Lower lobe of right lung (tissue), 2 donors: ENCODE results near the gene VRTN. TPM values are rescaled to one million over a fixed set of nuclear protein-coding genes. Genes with fewer than 3 reads are reported as not detected.

ENCODE experiments used
- ATAC-seq, 2 donors: fragments of 200-7000 bp; cut with Tn5 transposase; one replicate each; pipeline ENCODE4 v1.9.1; 2020 to 2022; ENCODE audit warnings: mild to moderate bottlenecking in 2 of 2, moderate library complexity in 2 of 2
- DNase-seq: peaks from one replicate; pipeline ENCODE4 v3.0.0-alpha.2; 2020
- H3K27ac ChIP-seq: fragments of 200-600 bp; one replicate; pipeline ENCODE4 v1.8.0; 2022
- H3K27me3 ChIP-seq: fragments of 200-600 bp; one replicate; pipeline ENCODE4 v1.8.0; 2022; ENCODE audit warnings: low read depth
- H3K36me3 ChIP-seq: fragments of 200-600 bp; one replicate; pipeline ENCODE4 v1.8.0; 2022; ENCODE audit warnings: mild to moderate bottlenecking
- H3K4me1 ChIP-seq: fragments of 200-600 bp; one replicate; pipeline ENCODE4 v1.8.0; 2022
- H3K4me3 ChIP-seq: fragments of 200-600 bp; one replicate; pipeline ENCODE4 v1.8.0; 2022; ENCODE audit warnings: mild to moderate bottlenecking
- H3K9me3 ChIP-seq: fragments of 200-600 bp; one replicate; pipeline ENCODE4 v1.8.0; 2022
- CTCF ChIP-seq: fragments of 200-600 bp; IDR thresholded peaks from one replicate; pipeline ENCODE4 v1.8.0; 2022; ENCODE audit warnings: antibody characterized with exemption, mild to moderate bottlenecking
- intact Hi-C: fragments of 100-400 bp; cut with DNase I; formaldehyde crosslinking; loops from one replicate; pipeline ENCODE4 v1.11.0; 2022
- total RNA-seq: library from RNA; stranded (reverse); fragmentation: NEBNext Ultra II Directional; extraction: Animal tissue kit (Norgen Biotek cat#: 25700); gene quantifications from one replicate; pipeline ENCODE4 v1.2.1, GENCODE V29; 2021
- donor health status: DM: no; HTN: yes; CAD: no; lungs with severe emphysema.

The VRTN gene
- total RNA-seq, 1 donor from 2014 or later = not detected

GRCh38 chr14:74360163-74360562, 11.9 kb downstream of the VRTN start:
- no peak for TF ChIP-seq CTCF
- Histone ChIP-seq H3K27ac (no peak overlapping the region), H3K4me3 (no peak overlapping the region), H3K27me3 (no peaks in the 10 kb centered on the region), H3K36me3 (no peaks in the 10 kb centered on the region), H3K9me3 (no peaks in the 10 kb centered on the region), H3K4me1 (no peaks in the 10 kb centered on the region)
- DNase-seq = no peak
- intact Hi-C loops = no loop called here
- no peak for ATAC-seq

DNA sequence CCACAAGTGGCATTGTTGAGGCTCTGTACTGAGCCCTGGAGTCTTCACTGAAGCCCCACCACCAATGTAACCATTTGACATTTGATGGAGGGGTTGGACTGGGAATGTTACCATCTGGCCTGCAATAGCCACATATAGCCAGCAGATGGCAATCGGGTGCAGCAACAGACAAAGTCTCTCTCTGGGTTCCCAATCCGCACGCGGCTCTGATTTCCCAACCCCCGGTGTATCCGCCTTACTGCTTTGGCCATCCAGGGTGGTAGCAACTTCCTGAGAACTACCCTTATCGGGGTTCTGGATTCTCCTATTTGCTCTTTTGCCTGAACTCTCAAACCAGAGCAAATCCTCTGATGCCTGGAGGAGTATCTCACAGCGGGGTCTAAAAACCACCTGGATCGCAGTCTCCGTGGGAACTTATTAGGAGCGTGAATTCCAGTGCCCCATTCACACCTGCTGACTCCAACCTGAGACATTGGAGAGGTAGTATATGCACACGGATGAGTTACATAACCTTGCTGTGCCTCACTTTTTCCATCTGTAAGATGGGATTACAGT, 14.2 kb downstream of the VRTN start:
- no peak overlapping the region for H3K27ac ChIP-seq
- DNase-seq (peak; percentile 87), ATAC-seq (peak; percentile 91 to 92)
- no peaks in the 10 kb centered on the region for H3K9me3 ChIP-seq
- peak; percentile 94 for TF ChIP-seq CTCF
- intact Hi-C loops = no loop called here
- H3K36me3 ChIP-seq = no peaks in the 10 kb centered on the region
- no peaks in the 10 kb centered on the region for H3K4me1 ChIP-seq
- H3K4me3 ChIP-seq = no peak overlapping the region
- no peaks in the 10 kb centered on the region for H3K27me3 ChIP-seq

DNA sequence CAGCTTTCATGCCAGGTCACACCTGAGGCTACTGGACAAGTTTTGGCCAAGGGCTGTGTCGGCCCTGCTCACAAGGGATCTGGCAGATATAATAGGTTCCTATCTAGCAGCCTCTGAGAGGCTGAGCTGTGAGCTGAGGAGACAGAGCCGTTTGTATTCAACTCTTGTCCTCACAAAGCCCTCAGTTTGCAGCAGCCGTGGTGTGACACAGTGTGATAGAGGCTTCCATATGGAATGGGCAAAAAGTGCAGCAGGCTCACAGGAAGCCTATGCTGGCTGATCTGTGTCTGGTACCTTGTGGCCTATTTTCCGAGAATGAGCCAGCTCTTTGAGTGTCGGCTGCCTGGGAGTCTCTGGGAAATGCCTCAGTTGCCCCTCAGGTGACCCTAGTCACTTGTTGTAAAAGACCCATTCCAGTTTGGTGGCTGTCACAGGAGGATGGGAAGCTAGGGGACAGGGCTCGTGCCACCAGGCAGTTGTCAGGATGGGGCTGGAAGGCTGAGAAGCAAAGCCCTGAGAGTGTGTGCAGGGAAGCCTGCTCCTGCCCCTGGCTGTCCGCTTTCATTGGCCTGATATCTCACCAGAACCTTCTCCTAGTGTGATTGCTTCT, 16.1 kb downstream of the VRTN start:
- no peaks in the 10 kb centered on the region for H3K9me3 ChIP-seq
- H3K4me1 ChIP-seq = no peaks in the 10 kb centered on the region
- no peak for TF ChIP-seq CTCF
- ATAC-seq (no peak), DNase-seq (no peak)
- no peaks in the 10 kb centered on the region for H3K36me3 ChIP-seq
- intact Hi-C loops = no loop called here
- H3K27ac ChIP-seq = no peak overlapping the region
- no peaks in the 10 kb centered on the region for H3K27me3 ChIP-seq
- H3K4me3 ChIP-seq = no peak overlapping the region

- H3K27me3 ChIP-seq = no peaks in the 10 kb centered on the region
These were observed 19.8 kb downstream of the VRTN start for GRCh38 chr14:74368026-74368425.

DNA sequence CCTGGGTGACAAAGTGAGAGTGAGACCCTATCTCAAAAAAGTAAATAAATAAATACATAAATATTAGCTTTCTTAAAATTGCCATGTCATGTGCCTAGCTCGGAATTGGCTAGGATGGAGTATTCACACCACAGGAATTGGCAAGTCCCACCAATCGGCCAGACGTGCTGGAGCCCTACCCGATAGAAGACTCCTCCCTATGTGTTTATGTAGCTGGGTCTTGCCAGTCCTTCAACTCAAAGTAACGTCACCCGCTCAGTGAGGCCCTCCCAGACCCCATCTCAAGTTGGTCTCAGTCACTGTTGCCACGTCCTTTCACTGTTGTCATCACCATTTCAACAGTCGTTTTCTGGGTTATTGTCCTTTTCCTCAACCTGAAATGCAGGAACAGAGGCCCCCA, 20.2 kb downstream of the VRTN start:
- DNase-seq (no peak), ATAC-seq (no peak)
- H3K27me3 ChIP-seq = no peaks in the 10 kb centered on the region

More at GRCh38 chr14:74368026-74368425, 19.8 kb downstream of the VRTN start:
- no peaks in the 10 kb centered on the region for H3K9me3 ChIP-seq
- no peaks in the 10 kb centered on the region for H3K4me1 ChIP-seq
- ATAC-seq (no peak), DNase-seq (no peak)
- no peak overlapping the region for H3K4me3 ChIP-seq
- TF ChIP-seq CTCF = no peak
- H3K27ac ChIP-seq = no peak overlapping the region
- H3K36me3 ChIP-seq = no peaks in the 10 kb centered on the region
- intact Hi-C loops = no loop called here

More for the DNA sequence above, 20.2 kb downstream of the VRTN start:
- H3K27ac ChIP-seq = no peak overlapping the region
- no peak for TF ChIP-seq CTCF
- H3K9me3 ChIP-seq = no peaks in the 10 kb centered on the region
- intact Hi-C loops = no loop called here
- no peaks in the 10 kb centered on the region for H3K36me3 ChIP-seq
- no peak overlapping the region for H3K4me3 ChIP-seq
- H3K4me1 ChIP-seq = no peaks in the 10 kb centered on the region
